ENCODE data around the gene GTF3C1. TPM values are rescaled to one million over a fixed set of nuclear protein-coding genes. Genes with fewer than 3 reads are reported as not detected.

The GTF3C1 gene
- total and polyA plus RNA-seq, 2 of the 8 experiments (the other 6 are each of a cell fraction or from before 2014, with no cell fraction given), result 89.3 to 126 TPM

DNA sequence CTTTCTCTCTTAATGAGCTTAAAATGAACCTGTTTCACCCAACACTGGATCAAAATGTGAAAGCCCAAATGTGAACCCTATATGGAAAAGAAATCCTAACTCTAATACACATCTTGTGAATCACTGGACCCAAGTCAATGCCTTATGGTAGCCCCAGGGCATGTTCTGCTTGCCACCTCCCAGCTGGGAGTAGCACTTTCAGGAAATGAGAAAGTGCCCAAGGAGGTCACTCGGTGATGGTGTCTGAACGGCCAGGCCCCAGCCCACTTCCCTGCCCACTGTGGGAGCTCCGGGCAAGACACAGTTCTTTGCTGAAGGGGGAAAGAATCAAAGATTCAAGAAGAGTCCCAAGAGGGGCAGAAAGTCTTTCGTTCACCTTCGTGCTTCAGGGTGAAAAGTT, 46.1 kb downstream of the GTF3C1 start:
- Histone ChIP-seq H4K20me1 (replicated peaks in 1 of 2; ENCODE audit: control insufficient read depth in 1 of 2, insufficient read depth in 2 of 2, low read length in 2 of 2) (peaks cover 4 to 5% of the 10 kb centered on the region in 2 experiments), H2BK20ac (ENCODE audit: low read length) (no peak overlapping the region), H3K27me3 (replicated peaks in 1 of 4; ENCODE audit: control insufficient read depth in 3 of 4, extremely low read depth in 1 of 4, insufficient read depth in 3 of 4, low read length in 3 of 4) (no peaks in the 10 kb centered on the region), H2BK5ac (ENCODE audit: low read depth, low read length) (no peak overlapping the region), H2AFZ (ENCODE audit: low read length) (no peak overlapping the region), H3K36me3 (ENCODE audit: control insufficient read depth in 2 of 4, insufficient read depth in 4 of 4, low read length in 3 of 4) (peaks cover 51 to 91% (median 84%) of the 10 kb centered on the region in 4 experiments), H4K8ac (ENCODE audit: extremely low read depth, insufficient read depth, low read length) (no peak overlapping the region), H3K9me3 (ENCODE audit: insufficient read depth in 2 of 2, low read depth in 1 of 2, low read length in 1 of 2) (no peaks in the 10 kb centered on the region), H3K79me1 (ENCODE audit: low read depth, low read length) (0 out of 2 replicates have a peak, but pooled peaks cover 2% of the 10 kb centered on the region), H2AK5ac (ENCODE audit: low read depth, low read length) (no peak overlapping the region), H2BK120ac (replicated peaks; ENCODE audit: low read depth, low read length) (no peak overlapping the region), H3K79me2 (ENCODE audit: control insufficient read depth in 1 of 2, insufficient read depth in 2 of 2, low read length in 2 of 2) (no peaks in the 10 kb centered on the region), H3K56ac (replicated peaks; ENCODE audit: insufficient read length, low read depth, low read length) (no peak overlapping the region), H3K18ac (ENCODE audit: extremely low read depth, low read length) (no peak overlapping the region), H3K4me2 (ENCODE audit: insufficient read depth in 1 of 2, low read depth in 2 of 2, low read length in 2 of 2) (no peak overlapping the region), H3K4me1 (replicated peaks in 1 of 4; ENCODE audit: control insufficient read depth in 3 of 4, insufficient read depth in 4 of 4, low read length in 3 of 4) (no peaks in the 10 kb centered on the region), H3K23ac (ENCODE audit: insufficient read length) (no peak overlapping the region), H4K91ac (replicated peaks; ENCODE audit: insufficient read length, low read length) (no peak overlapping the region), H3K4ac (replicated peaks; ENCODE audit: insufficient read length, low read depth, low read length) (no peak overlapping the region), H2BK12ac (ENCODE audit: low read depth, low read length) (no peak overlapping the region), H3K27ac (ENCODE audit: low read depth, low read length) (no peak overlapping the region), H3K23me2 (ENCODE audit: low read depth, low read length) (no peaks in the 10 kb centered on the region), H2BK15ac (ENCODE audit: low read length) (no peak overlapping the region), H3K4me3 (ENCODE audit: extremely low read depth in 1 of 4, insufficient read depth in 2 of 4, low read depth in 3 of 4, low read length in 4 of 4) (no peak overlapping the region), H4K5ac (ENCODE audit: insufficient read length, low read depth, low read length) (no peak overlapping the region), H3K9ac (replicated peaks in 1 of 4; ENCODE audit: extremely low read depth in 1 of 4, low read depth in 3 of 4, low read length in 3 of 4) (no peak overlapping the region), H3K14ac (ENCODE audit: insufficient read length) (no peak overlapping the region)
- POLR2A ChIA-PET (ENCODE audit: partially characterized antibody), result interaction anchor here (1.0 kb wide), 1 partner anchor 37 kb away, joined by 4 read pairs; no protein-coding TSS in a partner anchor
- CTCF ChIA-PET (ENCODE audit: partially characterized antibody), result interaction anchor here (4.7 kb wide), 1 partner anchor 12 kb away, joined by 25 read pairs; no protein-coding TSS in a partner anchor
- DNase-seq (ENCODE audit: low read depth in 1 of 2, low spot score in 2 of 2) (no peak), FAIRE-seq (no peak)
- WGBS, 2 experiments (ENCODE audit: extremely low coverage in 1 of 2, insufficient coverage in 1 of 2, insufficient read length in 1 of 2, insufficient replicate concordance in 2 of 2, low coverage in 1 of 2, low lambda C conversion rate in 2 of 2, missing lambda C conversion rate in 1 of 2), result 71% methylated on average over 5 of the region's 5 CpGs; no CpG with 5 or more reads in 1 of the 2 experiments
- TF ChIP-seq CBX5 (IDR thresholded peaks at IDR 0.05; ENCODE audit: low read depth, low read length), result no peak
